IMR-90 (cell line): ENCODE measurements around the gene ABHD16A. TPM values are rescaled to one million over a fixed set of nuclear protein-coding genes. Genes with fewer than 3 reads are reported as not detected.

Source experiments
- ATAC-seq: fragments of 200-7000 bp; cut with Tn5 transposase; 2 replicates; pipeline ENCODE4 v1.9.1; 2020; ENCODE audit warnings: low read depth, mild to moderate bottlenecking, moderate library complexity
- BruUV-seq: library from RNA; stranded (reverse); fragments of 400-500 nt; replicated peaks from 2 replicates; lab custom pipeline; 2021; lab: Mats Ljungman, UMichigan
- CTCF ChIA-PET: fragments of 300-600 bp; formaldehyde crosslinking; extraction: SDS; loops from one replicate; lab custom pipeline; 2021; ENCODE audit warnings: antibody characterized with exemption; lab: Yijun Ruan, JAX
- POLR2A ChIA-PET: fragments of 300-600 bp; sonication (Branson Sonifier 250); formaldehyde crosslinking; loops from one replicate; lab custom pipeline; 2022; ENCODE audit warnings: antibody characterized with exemption; ENCODE audit not compliant: unreplicated experiment; lab: Charles Lee
- DNase-seq: peaks from one replicate; pipeline ENCODE4 v3.0.0; 2013
- H2AFZ ChIP-seq: replicated peaks from 2 replicates; pipeline ENCODE3; 2013; ENCODE audit warnings: low read length, mild to moderate bottlenecking; ENCODE audit not compliant: poor library complexity
- H2AK5ac ChIP-seq: 2 replicates; pipeline ENCODE4 v1.6.1; 2013; ENCODE audit warnings: low read depth, low read length, inconsistent platforms
- H2AK9ac ChIP-seq: replicated peaks from 2 replicates; pipeline ENCODE3; 2013; ENCODE audit warnings: mild to moderate bottlenecking, low read depth, low read length, moderate library complexity; ENCODE audit not compliant: poor library complexity
- H2BK120ac ChIP-seq: 2 replicates; pipeline ENCODE4 v1.6.1; 2013; ENCODE audit warnings: low read depth, low read length, inconsistent platforms
- H2BK15ac ChIP-seq: 3 replicates; pipeline ENCODE4 v1.6.1; 2013; ENCODE audit warnings: low read depth, low read length, inconsistent platforms
- H2BK20ac ChIP-seq: 2 replicates; pipeline ENCODE4 v1.6.1; 2013; ENCODE audit warnings: low read depth, mild to moderate bottlenecking, inconsistent platforms, low read length, moderate library complexity
- H2BK5ac ChIP-seq: 2 replicates; pipeline ENCODE4 v1.6.1; 2013; ENCODE audit warnings: mild to moderate bottlenecking, low read depth, low read length, inconsistent platforms; ENCODE audit not compliant: poor library complexity, severe bottlenecking
- H3K14ac ChIP-seq: replicated peaks from 2 replicates; pipeline ENCODE4 v1.6.1; 2013; ENCODE audit warnings: low read depth, low read length, inconsistent platforms
- H3K18ac ChIP-seq: 2 replicates; pipeline ENCODE4 v1.6.1; 2013; ENCODE audit warnings: low read depth, low read length, control low read depth
- H3K23ac ChIP-seq: 2 replicates; pipeline ENCODE4 v1.6.1; 2013; ENCODE audit warnings: low read depth, low read length, inconsistent platforms
- H3K27ac ChIP-seq: 2 replicates; pipeline ENCODE4 v1.5.1; 2013; ENCODE audit warnings: mild to moderate bottlenecking, control low read depth, low read length; ENCODE audit not compliant: insufficient read depth
- H3K27me3 ChIP-seq: 2 replicates; pipeline ENCODE4 v1.6.1; 2013; ENCODE audit warnings: low read length; ENCODE audit not compliant: control insufficient read depth, insufficient read depth
- H3K36me3 ChIP-seq: 2 replicates; pipeline ENCODE4 v1.6.1; 2013; ENCODE audit warnings: low read length, mixed read lengths; ENCODE audit not compliant: control insufficient read depth, insufficient read depth
- H3K4ac ChIP-seq: 2 replicates; pipeline ENCODE4 v1.6.1; 2013; ENCODE audit warnings: low read depth, low read length, inconsistent platforms
- H3K4me1 ChIP-seq: 2 replicates; pipeline ENCODE4 v1.6.1; 2013; ENCODE audit warnings: low read length, mixed read lengths; ENCODE audit not compliant: control insufficient read depth, insufficient read depth
- H3K4me2 ChIP-seq: 2 replicates; pipeline ENCODE4 v1.6.1; 2013; ENCODE audit warnings: low read depth, mild to moderate bottlenecking, control low read depth, low read length, moderate library complexity
- H3K4me3 ChIP-seq: 2 replicates; pipeline ENCODE4 v1.5.1; 2013; ENCODE audit warnings: low read depth, mild to moderate bottlenecking, control low read depth, low read length, moderate library complexity; ENCODE audit not compliant: insufficient read depth
- H3K56ac ChIP-seq: 2 replicates; pipeline ENCODE4 v1.6.1; 2013; ENCODE audit warnings: low read length, inconsistent platforms; ENCODE audit not compliant: insufficient read depth; ENCODE audit errors: extremely low read depth
- H3K79me1 ChIP-seq, 2 experiments: 2 replicates each; pipeline ENCODE4 v1.6.1; 2013; ENCODE audit warnings: low read length in 2 of 2, inconsistent platforms in 1 of 2, low read depth in 1 of 2
- H3K9ac ChIP-seq: 2 replicates; pipeline ENCODE4 v1.6.1; 2013; ENCODE audit warnings: low read depth, low read length, control low read depth
- H3K9me1 ChIP-seq: 2 replicates; pipeline ENCODE4 v1.6.1; 2013; ENCODE audit warnings: low read length, inconsistent platforms; ENCODE audit not compliant: insufficient read depth
- H3K9me3 ChIP-seq: 2 replicates; pipeline ENCODE4 v1.6.1; 2013; ENCODE audit warnings: low read length; ENCODE audit not compliant: control insufficient read depth, insufficient read depth
- H4K20me1 ChIP-seq: 2 replicates; pipeline ENCODE4 v1.6.1; 2013; ENCODE audit warnings: low read length, inconsistent platforms; ENCODE audit not compliant: insufficient read depth
- H4K5ac ChIP-seq: 2 replicates; pipeline ENCODE4 v1.6.1; 2013; ENCODE audit warnings: mild to moderate bottlenecking, low read depth, low read length, control low read depth
- H4K8ac ChIP-seq, 2 experiments: 2 replicates each; pipeline ENCODE4 v1.6.1; 2013; ENCODE audit warnings: low read depth in 2 of 2, low read length in 2 of 2, control low read depth in 1 of 2, inconsistent platforms in 1 of 2
- H4K91ac ChIP-seq: 2 replicates; pipeline ENCODE4 v1.6.1; 2013; ENCODE audit warnings: low read depth, low read length, inconsistent platforms; ENCODE audit not compliant: insufficient read depth
- BHLHE40 ChIP-seq: fragments of 150-350 bp; IDR thresholded peaks from 2 replicates; pipeline ENCODE4 v1.6.1; 2016; ENCODE audit warnings: mild to moderate bottlenecking, low read depth, low read length
- CEBPB ChIP-seq: IDR thresholded peaks from 2 replicates; pipeline ENCODE4 v1.6.1; 2012; ENCODE audit warnings: low read depth, low read length, improper control_type of control experiment
- FOS ChIP-seq: fragments of 150-350 bp; IDR thresholded peaks from 2 replicates; pipeline ENCODE4 v1.6.1; 2016; ENCODE audit warnings: low read depth, low read length
- MAZ ChIP-seq: IDR thresholded peaks from 2 replicates; pipeline ENCODE4 v1.6.1; 2012; ENCODE audit warnings: low read depth, mild to moderate bottlenecking, low read length, improper control_type of control experiment, moderate library complexity, borderline replicate concordance
- MXI1 ChIP-seq: IDR thresholded peaks from 2 replicates; pipeline ENCODE4 v1.6.1; 2012; ENCODE audit warnings: low read depth, mild to moderate bottlenecking, low read length, moderate library complexity, borderline replicate concordance
- RFX5 ChIP-seq: IDR thresholded peaks from 2 replicates; pipeline ENCODE4 v1.8.0; 2012; ENCODE audit warnings: low read depth, mild to moderate bottlenecking, low read length, moderate library complexity
- WGBS, 2 experiments: methylation state at CpG; one replicate each; pipeline versions ENCODE4 v1.1.5 to v1.1.7; 2013; ENCODE audit warnings: missing lambda C conversion rate in 2 of 2; ENCODE audit not compliant: insufficient read length in 1 of 2; ENCODE audit errors: extremely low coverage in 2 of 2; 5-methylcytosine and 5-hydroxymethylcytosine counted together
- dilution Hi-C: fragments of 300-500 bp; cut with HindIII; formaldehyde crosslinking; loops from one replicate; pipeline ENCODE4 v1.14.3; 2018; ENCODE audit warnings: low sequenced_read_pairs; ENCODE audit not compliant: unreplicated experiment
- in situ Hi-C: fragments of 300-500 bp; cut with MboI; formaldehyde crosslinking; loops from 3 replicates; pipeline ENCODE4 v1.14.3; 2019; ENCODE audit warnings: low sequenced_read_pairs, inconsistent platforms, mixed read lengths
- intact Hi-C: fragments of 100-400 bp; cut with micrococcal nuclease; formaldehyde crosslinking; loops from 2 replicates; pipeline ENCODE4 v1.10.0; 2022
- polyA plus RNA-seq, 3 experiments: library from polyadenylated mRNA; depleted of rRNA; stranded (reverse); fragments of >200 nt; gene quantifications; 2 replicates each; pipeline ENCODE4 v1.2.3, GENCODE V29; 2012; ENCODE audit warnings: low replicate concordance in 1 of 3
- total RNA-seq: library from RNA; depleted of rRNA; stranded (reverse); fragments of >200 nt; gene quantifications from 2 replicates; pipeline ENCODE4 v1.2.3, GENCODE V29; 2012

ABHD16A gene
- total and polyA plus RNA-seq, 2 of the 4 experiments (the other 2 are of a cell fraction), result 31.5 to 35.1 TPM

DNA sequence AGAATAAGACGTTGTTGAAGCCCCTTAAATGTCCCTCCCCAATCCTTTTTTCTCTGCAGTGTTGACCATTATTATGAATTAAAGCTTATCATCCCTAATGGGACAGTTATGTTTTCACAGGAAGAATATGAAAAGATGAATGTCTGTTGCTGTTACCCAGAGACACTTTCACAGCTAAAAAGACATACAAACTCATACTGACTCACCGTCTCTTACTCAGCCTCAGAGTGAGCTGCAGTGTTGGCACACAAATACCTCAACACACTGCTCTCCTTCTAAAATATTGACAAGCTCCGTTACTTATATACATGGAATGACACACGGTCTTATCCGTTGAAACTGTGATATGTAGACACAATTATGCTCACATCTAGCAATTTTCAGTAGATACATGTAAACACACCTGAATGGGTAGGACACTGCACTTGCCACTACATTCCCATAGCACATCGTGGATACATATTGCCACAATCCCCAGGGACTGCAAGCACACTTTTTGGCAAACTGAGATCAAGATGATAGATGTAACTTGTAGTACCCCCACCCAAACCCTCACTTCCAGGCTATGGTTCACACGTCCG is 49.7 kb upstream of the ABHD16A start:
- Histone ChIP-seq H3K14ac (no peak overlapping the region), H3K27me3 (no peaks in the 10 kb centered on the region), H3K56ac (no peak overlapping the region), H4K91ac (no peak overlapping the region), H3K4me3 (no peak overlapping the region), H3K4me1 (peaks cover 5% of the 10 kb centered on the region), H4K8ac (no peak overlapping the region), H2BK120ac (no peak overlapping the region), H3K9ac (no peak overlapping the region), H3K4ac (peak overlapping the region; percentile 9; the same call in 1 of the 2 replicates), H3K23ac (no peak overlapping the region; the same call in 1 of the 2 replicates), H2AFZ (no peak overlapping the region), H3K36me3 (no peaks in the 10 kb centered on the region; the same call in 1 of the 2 replicates), H3K27ac (no peak overlapping the region), H4K20me1 (peaks cover 3% of the 10 kb centered on the region; the same call in 1 of the 2 replicates), H2BK20ac (0 out of 2 replicates have a peak overlapping the region, but pooled peaks have one; percentile 8), H4K5ac (no peak overlapping the region), H2BK15ac (no peak overlapping the region; the same call in 2 of the 3 replicates), H3K79me1 (0 out of 4 replicates have a peak, but pooled peaks cover 0 to 12% of the 10 kb centered on the region in 2 experiments), H3K4me2 (peak overlapping the region; percentile 25; the same call in 1 of the 2 replicates), H3K18ac (no peak overlapping the region), H2AK9ac (peak overlapping the region; percentile 59), H2BK5ac (no peak overlapping the region), H2AK5ac (peak overlapping the region; percentile 46; the same call in 1 of the 2 replicates), H3K9me3 (no peaks in the 10 kb centered on the region), H3K9me1 (peaks cover 6% of the 10 kb centered on the region)
- DNase-seq (peak; percentile 90), ATAC-seq (peak; percentile 95)
- no CpG with 5 or more reads among the region's 8 CpGs for WGBS, 2 experiments
- in situ Hi-C loops, result no loop called here
- ChIA-PET CTCF (interaction anchor here (1.5 kb wide), 1 partner anchor 17 kb away, joined by 5 read pairs; no protein-coding TSS in a partner anchor), POLR2A (no interaction called here)
- dilution Hi-C loops, result no loop called here
- intact Hi-C loops, result no loop called here
- TF ChIP-seq MAZ (no peak), MXI1 (no peak), RFX5 (no peak), CEBPB (peak; percentile 60; the same call in 1 of the 2 replicates), BHLHE40 (peak; percentile 26; the same call in 1 of the 2 replicates), FOS (peak; percentile 70)
- no TSS peak for BruUV-seq
